HG02885 (cell line): ENCODE results near the gene ZNF516.
"Not testable (repeated sequence)": the region's sequence is repeated elsewhere in the genome, so short reads cannot be mapped to it uniquely, and the experiment has no call there.

Experiments
- ATAC-seq: cut with Tn5 transposase; IDR thresholded peaks from one replicate; pipeline ENCODE4 v1.9.1; 2021; ENCODE audit warnings: mild to moderate bottlenecking; ENCODE audit not compliant: unreplicated experiment, poor library complexity

ZNF516 gene

GRCh38 chr18:76495006-76495370 lies at the start of gene ZNF516:
Gene ZNF516 (minus strand): TSS chr18:76495242. CDS start chr18:76443054, 52,188 bp downstream.
- ATAC-seq = peak; percentile 19

- ATAC-seq = no peak
Measured at GRCh38 chr18:76538846-76539245, 43.8 kb upstream of the ZNF516 start.

GRCh38 chr18:76537621-76538020 lies 42.6 kb upstream of the ZNF516 start:
- ATAC-seq = no peak

GRCh38 chr18:76536593-76536992 lies 41.6 kb upstream of the ZNF516 start:
- ATAC-seq = not testable (repeated sequence)

- no peak for ATAC-seq
Measured at GRCh38 chr18:76532875-76533274, 37.8 kb upstream of the ZNF516 start.

GRCh38 chr18:76530846-76531245 lies 35.8 kb upstream of the ZNF516 start:
- no peak for ATAC-seq

GRCh38 chr18:76530391-76530790 lies 35.3 kb upstream of the ZNF516 start:
- ATAC-seq = no peak

- no peak for ATAC-seq
Measured at GRCh38 chr18:76529433-76529811, 34.4 kb upstream of the ZNF516 start.

GRCh38 chr18:76528477-76529432 lies 33.7 kb upstream of the ZNF516 start:
- no peak for ATAC-seq

- ATAC-seq = no peak
Measured at GRCh38 chr18:76525911-76526310, 30.9 kb upstream of the ZNF516 start.

- no peak for ATAC-seq
Measured at GRCh38 chr18:76524900-76525698, 30.1 kb upstream of the ZNF516 start.

- ATAC-seq = no peak
Measured at GRCh38 chr18:76524477-76524876, 29.4 kb upstream of the ZNF516 start.

GRCh38 chr18:76522551-76522950 lies 27.5 kb upstream of the ZNF516 start:
- no peak for ATAC-seq

- no peak for ATAC-seq
Measured at GRCh38 chr18:76522122-76522503, 27.1 kb upstream of the ZNF516 start.

- no peak for ATAC-seq
Measured at GRCh38 chr18:76521417-76522121, 26.5 kb upstream of the ZNF516 start.

GRCh38 chr18:76518860-76519538 lies 24.0 kb upstream of the ZNF516 start:
- no peak for ATAC-seq

- ATAC-seq = peak; percentile 41
Measured at GRCh38 chr18:76518123-76518859, 23.2 kb upstream of the ZNF516 start.

GRCh38 chr18:76515576-76515975 lies 20.5 kb upstream of the ZNF516 start:
- ATAC-seq = no peak

- ATAC-seq = no peak
Measured at GRCh38 chr18:76514573-76514972, 19.5 kb upstream of the ZNF516 start.
